Gastroesophageal sphincter (tissue), 3 donors: ENCODE results near the gene FAM89B.

Source experiments
- EP300 ChIP-seq: sonication (generic); formaldehyde crosslinking; IDR thresholded peaks from one replicate; pipeline ENCODE4 v1.6.1; 2017; ENCODE audit warnings: antibody characterized with exemption, mild to moderate bottlenecking
- POLR2A ChIP-seq, 2 donors: fragments of 450-650 bp; IDR thresholded peaks; one replicate each; pipeline ENCODE4 v1.6.1; 2017; ENCODE audit warnings: antibody characterized with exemption in 2 of 2, mild to moderate bottlenecking in 2 of 2, moderate library complexity in 1 of 2
- POLR2AphosphoS5 ChIP-seq: sonication (generic); formaldehyde crosslinking; IDR thresholded peaks from one replicate; pipeline ENCODE4 v1.6.1; 2017; ENCODE audit warnings: antibody characterized with exemption
- TF ChIP-seq, protein P1 (sequence below), 4 experiments: fragments of 200-600 bp in 2 of 4; fragments of 450-650 bp in 2 of 4; sonication (generic) in 1 of 4; IDR thresholded peaks; one replicate each; pipeline ENCODE4 v1.5.1; 2017 to 2019; ENCODE audit warnings: antibody characterized with exemption in 4 of 4, mild to moderate bottlenecking in 2 of 4, moderate library complexity in 2 of 4

DNA sequence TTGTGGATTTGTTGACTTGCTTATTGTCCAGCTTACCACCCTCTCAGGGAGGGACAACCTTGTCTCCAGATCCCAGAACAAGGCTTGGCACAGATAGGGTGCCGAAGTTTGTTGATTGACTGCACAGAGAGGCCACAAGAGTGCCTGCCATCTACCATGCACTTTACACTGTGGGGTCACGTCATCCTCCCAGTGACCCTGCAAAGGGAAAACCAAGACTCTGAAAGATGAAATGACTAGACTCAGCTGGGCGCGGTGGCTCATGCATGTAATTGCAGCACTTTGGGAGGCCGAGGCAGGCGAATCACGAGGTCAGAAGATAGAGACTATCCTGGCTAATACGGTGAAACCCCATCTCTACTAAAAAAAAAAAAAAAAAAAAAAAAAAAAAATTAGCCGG lies 9.6 kb upstream of the FAM89B start:
- TF ChIP-seq EP300 = no peak
- TF ChIP-seq, protein P1, sequence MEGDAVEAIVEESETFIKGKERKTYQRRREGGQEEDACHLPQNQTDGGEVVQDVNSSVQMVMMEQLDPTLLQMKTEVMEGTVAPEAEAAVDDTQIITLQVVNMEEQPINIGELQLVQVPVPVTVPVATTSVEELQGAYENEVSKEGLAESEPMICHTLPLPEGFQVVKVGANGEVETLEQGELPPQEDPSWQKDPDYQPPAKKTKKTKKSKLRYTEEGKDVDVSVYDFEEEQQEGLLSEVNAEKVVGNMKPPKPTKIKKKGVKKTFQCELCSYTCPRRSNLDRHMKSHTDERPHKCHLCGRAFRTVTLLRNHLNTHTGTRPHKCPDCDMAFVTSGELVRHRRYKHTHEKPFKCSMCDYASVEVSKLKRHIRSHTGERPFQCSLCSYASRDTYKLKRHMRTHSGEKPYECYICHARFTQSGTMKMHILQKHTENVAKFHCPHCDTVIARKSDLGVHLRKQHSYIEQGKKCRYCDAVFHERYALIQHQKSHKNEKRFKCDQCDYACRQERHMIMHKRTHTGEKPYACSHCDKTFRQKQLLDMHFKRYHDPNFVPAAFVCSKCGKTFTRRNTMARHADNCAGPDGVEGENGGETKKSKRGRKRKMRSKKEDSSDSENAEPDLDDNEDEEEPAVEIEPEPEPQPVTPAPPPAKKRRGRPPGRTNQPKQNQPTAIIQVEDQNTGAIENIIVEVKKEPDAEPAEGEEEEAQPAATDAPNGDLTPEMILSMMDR (IDR thresholded peaks at IDR 0.05) = no peak
- TF ChIP-seq POLR2A (IDR thresholded peaks at IDR 0.05) = no peak
- TF ChIP-seq POLR2AphosphoS5 = no peak
